HG02759 (cell line): ENCODE data around the gene PTGER2.

ENCODE experiments used
- ATAC-seq: cut with Tn5 transposase; IDR thresholded peaks from one replicate; pipeline ENCODE4 v1.9.1; 2021; ENCODE audit warnings: mild to moderate bottlenecking, moderate library complexity; ENCODE audit not compliant: unreplicated experiment

The PTGER2 gene, protein sequence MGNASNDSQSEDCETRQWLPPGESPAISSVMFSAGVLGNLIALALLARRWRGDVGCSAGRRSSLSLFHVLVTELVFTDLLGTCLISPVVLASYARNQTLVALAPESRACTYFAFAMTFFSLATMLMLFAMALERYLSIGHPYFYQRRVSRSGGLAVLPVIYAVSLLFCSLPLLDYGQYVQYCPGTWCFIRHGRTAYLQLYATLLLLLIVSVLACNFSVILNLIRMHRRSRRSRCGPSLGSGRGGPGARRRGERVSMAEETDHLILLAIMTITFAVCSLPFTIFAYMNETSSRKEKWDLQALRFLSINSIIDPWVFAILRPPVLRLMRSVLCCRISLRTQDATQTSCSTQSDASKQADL

DNA sequence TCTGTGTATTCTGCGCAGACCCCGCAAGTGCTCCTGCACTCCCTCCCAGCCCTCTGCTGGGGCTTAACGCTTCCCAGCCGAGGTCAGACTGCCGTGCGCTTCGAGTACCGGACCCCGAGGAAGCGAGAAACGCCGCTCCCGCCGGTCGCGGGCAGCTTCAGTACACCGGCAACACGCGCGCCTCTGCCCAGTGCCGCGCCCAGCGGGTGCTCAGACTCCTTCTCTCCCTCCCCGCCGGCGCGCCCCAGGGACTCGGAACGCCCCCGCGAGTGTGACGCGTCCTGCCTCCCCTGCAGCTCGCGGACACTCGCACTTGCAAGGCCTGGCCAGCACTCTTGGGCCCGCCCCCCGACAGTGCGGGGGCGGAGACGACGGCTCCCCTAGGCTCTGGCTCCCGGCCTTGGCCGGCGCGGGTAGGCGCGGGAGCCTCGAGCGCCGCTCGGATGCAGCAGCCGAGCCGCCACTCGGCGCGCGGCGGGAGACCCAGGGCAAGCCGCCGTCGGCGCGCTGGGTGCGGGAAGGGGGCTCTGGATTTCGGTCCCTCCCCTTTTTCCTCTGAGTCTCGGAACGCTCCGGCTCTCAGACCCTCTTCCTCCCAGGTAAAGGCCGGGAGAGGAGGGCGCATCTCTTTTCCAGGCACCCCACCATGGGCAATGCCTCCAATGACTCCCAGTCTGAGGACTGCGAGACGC, at the start of gene PTGER2:
PTGER2 (plus strand) TSS at position 410 of the 692 bp plus-strand sequence; CDS start at position 647, 237 bp downstream.
- ATAC-seq, result peak; percentile 53

DNA sequence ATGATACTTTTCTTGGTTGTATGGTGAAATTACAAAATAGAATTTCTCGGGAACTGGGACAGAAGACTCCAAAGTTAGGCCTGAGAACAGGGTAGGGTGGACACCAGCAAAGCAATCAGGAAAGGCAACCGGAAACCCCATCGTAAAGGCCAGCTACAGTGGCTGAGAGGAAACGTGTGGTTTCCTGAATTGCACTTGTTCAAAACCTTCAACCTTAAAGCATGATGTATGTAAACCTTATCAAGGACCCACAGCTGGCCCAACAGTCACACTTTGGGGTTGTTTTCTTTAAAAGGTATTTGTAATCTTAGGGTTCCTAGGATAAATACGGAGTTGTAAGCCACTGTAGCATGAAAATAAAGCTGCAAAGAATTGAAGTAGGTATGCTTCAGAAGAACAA, 48.9 kb upstream of the PTGER2 start:
- no peak for ATAC-seq

DNA sequence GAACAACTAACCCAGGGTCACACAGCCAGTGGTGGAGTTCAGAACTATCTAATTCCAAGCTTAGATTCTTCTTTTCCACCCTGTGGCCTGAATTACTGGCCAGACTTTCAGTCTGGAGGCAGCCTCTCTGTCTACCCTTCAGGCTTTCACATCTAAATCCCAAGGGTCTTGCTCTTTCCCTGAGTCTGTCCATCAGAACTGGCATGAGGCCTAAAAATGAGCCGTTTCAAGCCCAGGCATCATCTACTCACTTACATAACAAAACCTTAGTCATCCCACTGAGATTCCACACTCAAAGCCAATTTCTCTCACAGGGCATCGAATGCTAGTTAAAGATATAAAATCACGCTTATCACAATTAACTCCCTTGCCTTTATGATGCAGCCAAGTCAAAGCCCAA, 47.9 kb upstream of the PTGER2 start:
- ATAC-seq, result no peak

DNA sequence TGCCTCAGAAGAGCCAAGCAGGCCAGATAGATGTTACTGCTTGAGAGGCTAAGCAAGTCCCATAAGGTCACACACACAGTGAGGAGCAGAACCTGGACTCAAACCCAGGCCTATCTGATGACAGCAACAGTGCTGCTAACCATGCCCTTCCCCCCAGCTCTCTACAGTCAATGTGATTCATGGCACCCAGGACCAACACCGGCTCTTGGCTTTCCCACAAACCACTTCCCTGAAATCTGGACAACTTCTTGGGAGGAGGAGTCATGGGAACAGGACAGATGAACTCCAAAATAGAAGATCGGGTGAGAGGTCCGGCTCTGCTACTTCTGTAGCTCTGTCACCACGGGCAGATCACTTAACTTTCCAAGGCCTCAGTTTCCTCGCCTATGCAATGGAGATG, 47.3 kb upstream of the PTGER2 start:
- no peak for ATAC-seq

DNA sequence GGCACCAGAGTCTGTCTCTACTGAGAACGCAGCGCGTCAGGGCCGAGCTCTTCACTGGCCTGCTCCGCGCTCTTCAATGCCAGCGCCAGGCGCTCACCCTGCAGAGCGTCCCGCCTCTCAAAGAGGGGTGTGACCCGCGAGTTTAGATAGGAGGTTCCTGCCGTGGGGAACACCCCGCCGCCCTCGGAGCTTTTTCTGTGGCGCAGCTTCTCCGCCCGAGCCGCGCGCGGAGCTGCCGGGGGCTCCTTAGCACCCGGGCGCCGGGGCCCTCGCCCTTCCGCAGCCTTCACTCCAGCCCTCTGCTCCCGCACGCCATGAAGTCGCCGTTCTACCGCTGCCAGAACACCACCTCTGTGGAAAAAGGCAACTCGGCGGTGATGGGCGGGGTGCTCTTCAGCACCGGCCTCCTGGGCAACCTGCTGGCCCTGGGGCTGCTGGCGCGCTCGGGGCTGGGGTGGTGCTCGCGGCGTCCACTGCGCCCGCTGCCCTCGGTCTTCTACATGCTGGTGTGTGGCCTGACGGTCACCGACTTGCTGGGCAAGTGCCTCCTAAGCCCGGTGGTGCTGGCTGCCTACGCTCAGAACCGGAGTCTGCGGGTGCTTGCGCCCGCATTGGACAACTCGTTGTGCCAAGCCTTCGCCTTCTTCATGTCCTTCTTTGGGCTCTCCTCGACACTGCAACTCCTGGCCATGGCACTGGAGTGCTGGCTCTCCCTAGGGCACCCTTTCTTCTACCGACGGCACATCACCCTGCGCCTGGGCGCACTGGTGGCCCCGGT, 46.4 kb upstream of the PTGER2 start, which contains the start of gene PTGDR:
PTGDR (plus strand) TSS at position 198 of the 778 bp plus-strand sequence; CDS start at position 315, 117 bp downstream.
- ATAC-seq, result no peak

DNA sequence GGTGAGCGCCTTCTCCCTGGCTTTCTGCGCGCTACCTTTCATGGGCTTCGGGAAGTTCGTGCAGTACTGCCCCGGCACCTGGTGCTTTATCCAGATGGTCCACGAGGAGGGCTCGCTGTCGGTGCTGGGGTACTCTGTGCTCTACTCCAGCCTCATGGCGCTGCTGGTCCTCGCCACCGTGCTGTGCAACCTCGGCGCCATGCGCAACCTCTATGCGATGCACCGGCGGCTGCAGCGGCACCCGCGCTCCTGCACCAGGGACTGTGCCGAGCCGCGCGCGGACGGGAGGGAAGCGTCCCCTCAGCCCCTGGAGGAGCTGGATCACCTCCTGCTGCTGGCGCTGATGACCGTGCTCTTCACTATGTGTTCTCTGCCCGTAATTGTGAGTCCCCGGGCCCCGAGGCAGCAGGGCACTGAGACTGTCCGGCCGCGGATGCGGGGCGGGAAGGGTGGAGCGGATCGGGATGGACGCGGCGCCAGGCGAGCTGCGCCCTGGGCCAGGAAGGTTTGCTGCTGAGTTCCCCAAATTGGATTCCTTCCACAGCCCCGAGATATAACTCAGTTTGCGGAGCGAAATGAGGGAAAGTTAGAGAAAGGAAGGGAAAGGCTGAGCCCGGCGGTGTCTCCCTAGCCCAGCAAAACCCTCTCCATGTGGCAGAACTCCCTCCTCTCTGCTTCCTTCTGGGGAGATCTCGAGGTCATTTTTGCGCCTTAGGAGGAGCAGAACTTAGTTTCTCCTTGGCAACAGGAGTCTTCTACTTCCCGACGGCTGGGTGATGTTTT, 45.6 kb upstream of the PTGER2 start:
- no peak for ATAC-seq

DNA sequence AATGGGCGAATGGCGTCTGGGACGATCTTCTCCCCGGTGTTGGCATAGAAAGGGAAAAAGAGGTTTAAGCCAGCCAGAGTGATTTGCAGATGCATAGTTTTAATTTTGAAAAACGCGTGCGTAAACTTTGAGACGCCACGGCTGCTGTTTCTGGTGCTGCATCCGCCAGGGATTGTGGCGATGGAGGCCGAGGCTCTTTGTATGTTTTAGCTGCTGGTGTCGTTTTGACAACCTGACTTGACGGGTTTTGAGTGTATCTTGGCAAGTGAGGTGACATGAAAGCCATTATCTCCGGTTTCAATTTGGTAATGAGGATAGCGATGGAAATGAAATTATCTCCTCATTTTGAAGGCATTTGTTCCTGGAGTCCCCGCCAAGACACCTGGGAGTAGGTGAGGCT, 45.0 kb upstream of the PTGER2 start:
- ATAC-seq, result no peak

DNA sequence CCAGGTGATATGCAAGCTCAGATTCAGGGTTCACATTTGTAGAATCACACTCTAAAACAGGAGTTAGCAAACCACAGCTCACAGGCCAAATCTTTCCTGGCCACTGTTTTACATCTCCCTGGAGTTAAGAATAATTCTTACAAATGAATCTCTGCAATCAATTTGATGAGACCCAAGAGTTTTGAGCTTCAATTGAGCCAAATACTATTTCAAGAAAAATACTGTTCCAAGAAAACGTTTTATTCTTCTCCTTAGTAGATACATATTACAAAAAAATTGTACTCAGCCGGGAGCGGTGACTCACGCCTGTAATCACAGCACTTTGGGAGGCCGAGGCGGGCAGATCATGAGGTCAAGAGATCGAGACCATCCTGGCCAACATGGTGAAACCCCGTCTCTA, 44.1 kb upstream of the PTGER2 start:
- no peak for ATAC-seq

DNA sequence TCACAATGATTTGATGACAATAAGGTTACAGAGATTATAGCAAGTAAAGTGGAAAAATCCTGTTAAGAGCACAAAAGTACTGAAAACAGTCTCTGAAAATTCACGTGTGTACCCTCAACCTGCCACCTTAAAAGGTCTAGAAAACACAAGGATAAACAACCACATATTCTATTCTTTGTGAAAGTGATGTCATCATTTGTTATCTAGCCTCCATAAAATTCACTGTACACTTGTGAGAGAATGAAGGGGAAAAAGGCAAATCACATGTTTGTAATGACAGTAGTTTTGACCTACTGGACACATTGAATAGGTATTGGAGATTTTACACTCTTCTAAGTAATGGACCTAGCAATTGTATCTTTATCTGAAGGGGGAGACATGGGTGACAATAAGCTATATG, 42.6 kb upstream of the PTGER2 start:
- no peak for ATAC-seq

DNA sequence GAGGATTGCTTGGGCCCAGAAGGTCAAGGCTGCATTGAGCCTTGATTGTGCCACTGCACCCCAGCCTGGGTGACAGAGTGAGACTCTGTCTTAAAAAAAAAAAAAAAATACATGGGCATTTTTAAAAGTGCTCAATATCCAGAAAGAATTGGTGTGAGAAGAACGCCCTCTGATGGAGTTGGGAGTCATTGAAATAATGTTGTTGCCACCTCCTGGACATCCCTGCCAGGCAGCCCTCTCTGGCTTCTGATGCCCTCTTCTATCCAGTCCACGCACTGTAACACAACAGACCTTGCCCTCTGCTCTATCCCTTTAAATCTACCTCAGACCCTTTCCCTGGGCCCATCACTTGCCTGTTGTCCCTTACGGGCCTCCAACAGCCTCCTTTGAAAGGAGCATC, 41.7 kb upstream of the PTGER2 start:
- no peak for ATAC-seq

DNA sequence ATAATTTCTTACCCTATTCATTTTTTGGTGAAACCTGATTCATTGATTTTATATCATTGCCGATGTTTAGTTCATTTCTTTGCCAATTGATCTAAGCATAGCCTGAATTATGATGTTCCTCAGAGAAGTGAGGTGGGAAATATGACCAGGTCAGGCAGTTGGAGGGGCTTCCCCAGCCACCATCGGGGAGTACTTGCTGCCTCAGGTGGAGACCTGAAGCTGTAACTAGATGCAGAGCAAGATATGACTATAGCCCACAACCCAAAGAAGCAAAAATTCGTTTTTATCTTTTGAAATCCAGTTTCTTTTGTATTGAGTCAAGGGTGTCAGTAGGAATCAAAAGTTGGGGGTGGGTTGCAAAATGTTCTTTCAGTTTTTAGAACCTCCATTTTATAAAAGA, 38.7 kb upstream of the PTGER2 start:
- no peak for ATAC-seq

DNA sequence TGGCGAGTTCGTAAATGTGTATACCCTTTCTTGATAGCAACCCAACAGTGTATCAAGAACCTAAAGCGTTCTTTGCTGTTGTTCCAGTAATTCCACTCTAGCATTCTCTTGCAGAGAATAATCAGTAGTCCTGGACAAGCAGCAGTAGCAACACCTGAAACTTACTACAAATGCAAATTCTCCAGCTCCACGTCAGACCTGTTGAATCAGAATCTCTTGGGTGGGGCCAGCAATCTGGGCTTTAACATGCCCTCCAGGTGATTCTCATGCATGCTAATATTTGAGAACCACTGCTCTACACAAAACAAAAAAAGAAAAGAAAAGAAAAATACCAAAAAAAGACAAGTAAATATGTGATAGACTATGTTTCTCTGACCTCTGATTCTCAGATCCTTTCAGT, 36.6 kb upstream of the PTGER2 start:
- ATAC-seq, result no peak

DNA sequence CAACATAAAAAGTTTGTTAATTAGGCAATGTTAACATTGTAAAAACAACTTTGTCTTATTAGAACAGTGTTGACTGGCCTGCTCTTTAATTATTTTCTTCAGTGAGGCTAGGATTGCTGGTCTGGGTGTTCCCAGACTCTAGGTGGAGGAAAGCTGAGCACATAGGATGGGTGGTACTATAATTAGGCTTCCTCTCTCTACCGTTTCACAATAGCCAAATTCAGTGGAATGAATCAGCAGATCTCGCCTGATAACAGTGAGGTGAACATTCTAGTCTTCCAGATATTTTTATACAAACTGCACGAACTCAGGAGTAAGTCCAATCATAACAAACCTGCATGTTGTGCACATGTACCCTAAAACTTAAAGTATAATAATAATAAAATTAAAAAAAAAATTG, 34.7 kb upstream of the PTGER2 start:
- no peak for ATAC-seq

DNA sequence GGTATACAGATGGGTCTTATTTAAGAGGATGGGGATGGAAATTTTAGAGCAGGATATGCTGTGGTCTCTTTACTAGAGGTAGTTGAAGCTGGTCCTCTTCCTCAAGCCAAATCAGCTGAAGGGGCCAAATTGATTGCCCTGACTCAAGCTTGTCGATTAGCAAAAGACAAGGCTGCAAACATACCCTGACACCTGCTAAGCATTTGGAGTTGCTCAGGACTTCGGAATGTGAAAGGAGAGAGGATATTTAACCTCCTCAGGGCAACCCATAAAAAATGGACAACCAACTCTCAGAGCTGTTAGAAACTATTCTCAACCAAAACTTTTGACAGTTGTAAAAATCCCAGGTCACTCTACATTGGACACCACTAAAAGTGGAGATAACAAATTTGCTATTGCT, 31.0 kb upstream of the PTGER2 start:
- ATAC-seq, result no peak

DNA sequence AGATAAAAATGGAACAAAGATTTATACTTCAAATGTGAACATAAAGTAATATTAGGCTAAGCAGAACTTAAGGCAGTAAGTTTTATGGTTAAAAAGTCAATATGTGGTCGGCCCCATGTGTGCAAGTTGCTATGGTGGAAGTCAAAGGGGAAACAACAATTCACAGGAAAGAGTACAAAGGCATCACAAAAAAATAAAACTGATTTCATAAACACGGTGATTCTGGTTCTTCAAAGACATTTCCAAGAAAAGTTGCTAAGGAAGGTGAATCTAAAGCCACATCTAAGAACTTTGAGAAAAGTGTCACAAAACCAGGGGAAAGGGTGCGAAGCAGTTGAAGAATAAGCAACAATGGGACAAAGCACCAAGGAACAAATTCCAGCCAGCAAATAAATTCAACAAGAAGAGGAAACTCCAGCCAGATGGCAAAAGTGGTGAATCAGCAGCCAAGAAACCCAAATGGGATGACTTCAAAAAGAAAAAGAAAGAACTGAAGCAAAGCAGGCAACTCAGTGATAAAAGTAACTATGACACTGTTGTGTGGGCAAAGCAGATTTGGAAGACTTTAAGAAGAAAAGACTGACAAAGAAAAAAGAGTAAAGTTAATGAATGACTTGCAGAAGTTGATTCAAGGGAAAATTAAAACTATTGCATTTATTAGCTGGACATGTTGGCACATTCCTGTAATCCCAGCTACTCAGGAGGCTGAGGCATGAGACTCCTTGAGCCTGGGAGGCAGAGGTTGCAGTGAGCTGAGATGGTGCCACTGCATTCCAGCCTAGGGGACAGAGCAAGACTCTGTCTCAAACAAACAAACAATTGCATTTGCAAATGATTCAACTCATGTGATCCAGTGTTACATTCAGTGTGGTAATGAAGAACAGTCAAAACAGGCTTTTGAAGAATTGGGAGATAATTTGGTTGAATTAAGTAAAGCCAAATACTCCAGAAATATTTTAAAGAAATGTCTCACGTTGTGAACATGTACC, 27.2 kb upstream of the PTGER2 start:
- ATAC-seq, result no peak

DNA sequence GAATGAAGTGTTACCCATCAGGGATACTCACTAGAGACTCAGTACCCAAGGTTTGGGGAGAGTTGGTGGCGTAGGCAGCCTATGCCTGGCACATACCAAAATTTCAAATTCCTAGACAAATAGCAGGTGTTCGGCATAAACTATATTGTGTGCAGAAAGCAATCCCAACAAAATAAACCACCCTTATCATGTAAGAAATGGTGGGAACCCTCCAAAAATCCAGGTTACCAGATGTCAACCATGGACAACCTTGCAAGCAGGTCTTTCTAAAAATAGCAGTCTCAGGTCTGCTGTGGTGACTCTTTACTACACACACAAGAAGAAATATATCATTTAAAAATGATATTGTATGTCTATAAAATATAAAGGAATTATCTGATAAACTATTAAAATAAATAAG, 17.7 kb upstream of the PTGER2 start:
- ATAC-seq, result no peak

DNA sequence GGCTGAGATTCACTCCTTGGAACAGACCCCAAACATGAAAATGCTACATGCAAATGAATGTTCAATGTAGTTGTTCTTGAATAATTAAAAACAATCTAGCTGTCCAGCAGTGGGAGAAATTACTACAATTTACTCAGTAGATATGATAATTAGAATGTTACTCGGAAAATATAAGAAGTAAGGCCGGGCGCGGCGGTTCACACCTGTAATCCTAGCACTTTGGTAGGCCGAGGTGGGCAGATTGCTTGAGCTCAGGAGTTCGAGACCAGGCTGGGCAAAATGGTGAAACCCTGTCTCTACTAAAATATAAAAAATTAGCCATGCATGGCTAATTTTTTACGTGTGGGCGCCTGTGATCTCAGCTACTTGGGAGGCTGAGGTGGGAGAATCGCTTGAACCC, 15.3 kb upstream of the PTGER2 start:
- ATAC-seq, result no peak

DNA sequence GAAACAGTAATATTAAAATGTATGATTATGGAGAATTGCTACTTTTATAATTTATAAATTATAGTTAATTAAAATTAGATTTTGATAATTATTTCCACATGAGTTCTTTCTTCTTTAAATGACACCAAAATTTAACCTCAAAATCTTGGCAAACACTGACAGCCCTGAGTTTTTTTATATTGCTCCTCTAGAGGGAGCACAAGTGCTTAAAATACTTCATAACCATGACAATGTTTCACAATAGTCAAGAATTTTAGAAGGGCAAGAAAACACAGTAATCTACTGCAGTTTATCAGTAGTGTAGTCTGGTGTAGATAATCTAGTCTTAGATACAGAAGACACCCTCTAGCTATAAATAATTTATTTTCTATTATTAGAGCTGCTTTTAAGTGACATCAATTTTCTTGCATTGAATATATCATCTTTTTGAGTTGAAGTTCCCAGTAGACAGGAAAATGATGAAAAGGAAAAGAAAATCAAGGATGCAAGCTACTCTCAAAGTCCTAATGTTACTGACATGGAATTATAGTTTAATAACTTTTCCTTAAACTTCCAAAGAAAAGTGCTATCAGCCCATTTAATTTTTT, 14.3 kb upstream of the PTGER2 start:
- no peak for ATAC-seq

DNA sequence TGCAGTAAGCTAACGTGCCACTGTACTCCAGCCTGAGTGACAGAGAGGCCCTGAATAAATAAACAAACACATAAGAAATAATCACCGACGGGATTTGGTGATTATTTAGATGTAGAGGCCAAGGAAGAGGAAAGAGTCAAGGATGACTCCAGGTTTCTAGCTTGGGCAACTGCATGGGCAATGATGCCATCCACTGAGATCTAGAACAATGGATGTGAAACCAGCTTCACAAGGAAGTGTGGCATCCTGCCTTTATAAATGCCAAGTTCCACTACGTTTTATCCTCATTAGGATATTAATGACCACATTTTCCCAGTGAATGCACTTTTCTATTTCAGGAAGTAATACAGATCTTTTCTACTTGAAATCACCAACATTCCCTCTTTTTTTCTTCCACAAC, 10.9 kb upstream of the PTGER2 start:
- no peak for ATAC-seq
